Muscle of back (tissue), 13 donors: ENCODE data around the gene TACSTD2. TPM values are rescaled to one million over a fixed set of nuclear protein-coding genes. Genes with fewer than 3 reads are reported as not detected.
"Not testable (repeated sequence)": the region's sequence is repeated elsewhere in the genome, so short reads cannot be mapped to it uniquely, and the experiment has no call there.

Experiments
- DNase-seq, 3 donors: peaks; one replicate each; pipeline versions ENCODE4 v3.0.0 to v3.0.0-alpha.2; 2013
- long read RNA-seq, 9 donors: transcript quantifications; one replicate each; lab custom pipeline, GENCODE V29; 2026
- polyA plus RNA-seq, 10 donors: library from polyadenylated mRNA; unstranded; fragments of 120-200 nt; gene quantifications; one replicate each; pipeline ENCODE4 v1.2.1, GENCODE V29; 2013; ENCODE audit not compliant: insufficient read length in 10 of 10

TACSTD2 gene, protein sequence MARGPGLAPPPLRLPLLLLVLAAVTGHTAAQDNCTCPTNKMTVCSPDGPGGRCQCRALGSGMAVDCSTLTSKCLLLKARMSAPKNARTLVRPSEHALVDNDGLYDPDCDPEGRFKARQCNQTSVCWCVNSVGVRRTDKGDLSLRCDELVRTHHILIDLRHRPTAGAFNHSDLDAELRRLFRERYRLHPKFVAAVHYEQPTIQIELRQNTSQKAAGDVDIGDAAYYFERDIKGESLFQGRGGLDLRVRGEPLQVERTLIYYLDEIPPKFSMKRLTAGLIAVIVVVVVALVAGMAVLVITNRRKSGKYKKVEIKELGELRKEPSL
- 1 to 10 TPM in 2 of 10 donors, under 1 TPM in 8; 0.13 to 8.7 (median 0.27) TPM for polyA plus RNA-seq
- long read RNA-seq, donor 1: 0 reads
- long read RNA-seq, donor 2: 0 reads
- long read RNA-seq, donor 3: 0 reads
- long read RNA-seq, donor 4, partial matches to known transcripts: 0 of 1 reads
- long read RNA-seq, donor 4, other reads (novel, unspliced or antisense): 0 of 1 reads
- long read RNA-seq, donor 5, partial matches to known transcripts: 0 of 2 reads
- long read RNA-seq, donor 5, other reads (novel, unspliced or antisense): 0 of 2 reads
- long read RNA-seq, donor 6, partial matches to known transcripts: 0 of 1 reads
- long read RNA-seq, donor 6, other reads (novel, unspliced or antisense): 0 of 1 reads
- long read RNA-seq, donor 7, partial matches to known transcripts: 0 of 1 reads
- long read RNA-seq, donor 7, other reads (novel, unspliced or antisense): 0 of 1 reads
- long read RNA-seq, donor 8, transcript TACSTD2-201 (1 exons, 2,351 nt): major isoform, 7 of 7 reads
- long read RNA-seq, donor 8, partial matches to known transcripts: 0 of 7 reads
- long read RNA-seq, donor 8, other reads (novel, unspliced or antisense): 0 of 7 reads
- long read RNA-seq, donor 9: 0 reads

- DNase-seq: peak in 1 of 3 donors; percentile 52
These were observed at the start of gene TACSTD2 for GRCh38 chr1:58576727-58577653. Gene TACSTD2 (minus strand): TSS chr1:58577252. CDS start chr1:58577156, 96 bp downstream.

DNA sequence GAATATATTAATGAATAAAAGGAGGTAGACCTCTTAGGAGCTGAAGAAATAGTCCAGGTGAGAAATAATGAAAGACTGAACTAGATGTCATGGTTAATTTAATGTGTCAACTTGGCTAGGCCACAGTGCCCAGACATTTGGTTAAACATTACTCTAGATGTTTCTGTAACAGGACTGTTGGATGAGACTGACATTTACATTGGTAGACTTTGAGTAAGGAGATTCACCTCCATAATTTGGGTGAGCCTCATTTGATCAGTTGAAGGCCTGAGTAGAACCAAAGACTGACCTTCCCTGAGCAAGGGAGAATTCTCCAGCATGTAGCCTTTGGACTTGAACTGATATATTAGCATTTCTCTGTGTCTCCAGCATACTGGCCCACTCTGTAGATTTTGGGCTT is 49.2 kb upstream of the TACSTD2 start:
- DNase-seq: no peak

DNA sequence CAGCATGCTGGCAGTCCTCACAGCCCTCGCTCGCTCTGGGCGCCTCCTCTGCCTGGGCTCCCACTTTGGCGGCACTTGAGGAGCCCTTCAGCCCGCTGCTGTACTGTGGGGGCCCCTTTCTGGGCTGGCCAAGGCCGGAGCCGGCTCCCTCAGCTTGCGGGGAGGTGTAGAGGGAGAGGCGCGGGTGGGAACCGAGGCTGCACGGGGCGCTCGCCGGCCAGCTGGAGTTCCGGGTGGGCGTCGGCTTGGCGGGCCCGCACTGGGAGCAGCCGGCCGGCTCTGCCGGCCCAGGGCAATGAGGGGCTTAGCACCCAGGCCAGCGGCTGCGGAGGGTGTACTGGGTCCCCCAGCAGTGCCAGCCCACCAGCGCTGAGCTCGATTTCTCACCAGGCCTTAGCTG is 46.2 kb upstream of the TACSTD2 start:
- not testable (repeated sequence) for DNase-seq

DNA sequence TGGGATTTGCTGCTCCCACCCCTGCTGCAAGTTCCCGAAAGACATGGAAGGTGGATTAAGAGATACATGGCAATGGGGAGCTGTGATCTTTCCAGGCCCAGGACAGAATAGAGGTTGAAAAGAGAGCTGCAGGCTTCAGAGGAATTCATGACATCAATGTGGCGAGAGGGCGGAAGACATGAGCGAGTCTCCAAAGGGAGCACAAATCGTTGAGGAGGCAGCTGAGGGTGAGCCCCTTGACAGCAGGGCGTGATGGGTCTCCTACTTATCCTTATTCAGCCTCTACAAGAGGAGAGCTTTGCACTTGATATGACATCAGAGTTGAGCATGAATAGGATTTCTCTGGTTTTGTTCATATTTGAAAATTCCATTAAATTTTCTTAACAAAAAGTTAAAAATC is 45.5 kb upstream of the TACSTD2 start:
- no peak for DNase-seq

DNA sequence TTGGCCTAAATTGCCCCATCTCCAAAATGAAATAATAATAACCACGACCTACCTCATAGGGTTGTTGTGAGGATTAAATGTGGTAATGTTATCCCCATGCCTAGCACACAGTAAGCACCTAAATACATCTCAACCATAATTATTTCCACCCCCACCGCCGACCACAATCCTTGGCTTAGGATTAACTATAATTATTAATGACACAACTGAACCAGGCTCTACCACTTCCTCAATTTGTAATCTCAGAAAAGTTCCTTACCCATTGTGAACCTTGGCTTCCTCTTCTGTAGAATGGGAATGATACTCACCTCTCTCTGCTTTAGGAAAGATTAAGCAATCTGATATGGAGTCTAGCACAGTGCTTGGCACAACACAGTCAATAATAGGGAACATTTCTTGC is 44.3 kb upstream of the TACSTD2 start:
- no peak for DNase-seq

GRCh38 chr1:58620926-58621325 is 43.9 kb upstream of the TACSTD2 start:
- no peak for DNase-seq

DNA sequence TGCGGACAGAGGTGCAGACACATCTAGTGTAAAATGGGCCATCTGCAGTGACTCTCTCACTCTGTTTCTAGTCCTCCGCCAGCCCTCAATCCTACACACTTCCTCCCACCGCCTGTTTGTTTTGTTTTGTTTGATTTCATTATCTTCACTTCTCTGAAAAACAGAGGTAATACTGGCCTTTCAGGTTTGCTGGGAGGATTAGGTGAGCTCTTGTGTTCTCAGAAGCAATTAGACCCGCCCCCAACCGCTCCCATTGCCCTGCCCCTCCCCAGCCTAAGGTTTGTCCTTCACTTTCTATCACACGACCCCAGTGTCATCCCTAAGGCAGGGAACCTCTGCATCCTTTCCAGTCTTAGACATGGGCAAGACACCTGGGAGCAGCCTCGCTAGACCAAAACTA is 43.2 kb upstream of the TACSTD2 start:
- DNase-seq: no peak

- peak in 1 of 3 donors; percentile 22 for DNase-seq
These were observed 42.4 kb upstream of the TACSTD2 start for GRCh38 chr1:58619286-58620054.

DNA sequence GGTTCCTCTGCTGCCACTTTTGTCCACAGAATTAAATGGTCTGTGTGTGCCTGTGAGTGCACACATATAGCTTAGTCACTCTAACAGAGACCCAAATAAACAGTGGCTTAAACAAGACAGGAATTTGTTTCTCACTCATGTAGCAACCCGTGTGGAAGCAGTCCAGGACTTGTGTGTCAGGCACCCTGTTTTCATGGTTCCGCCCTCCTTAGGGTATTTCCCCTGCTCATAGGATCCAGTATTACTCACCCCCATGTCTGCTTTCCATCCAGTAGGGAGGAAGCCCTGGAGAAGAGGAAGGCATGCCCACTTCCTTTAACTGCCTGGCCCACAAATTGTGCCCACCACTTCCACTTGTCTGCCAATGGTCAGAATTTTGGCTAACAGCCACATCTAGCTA is 41.3 kb upstream of the TACSTD2 start:
- DNase-seq: peak in 2 of 3 donors; percentile 11 to 71

DNA sequence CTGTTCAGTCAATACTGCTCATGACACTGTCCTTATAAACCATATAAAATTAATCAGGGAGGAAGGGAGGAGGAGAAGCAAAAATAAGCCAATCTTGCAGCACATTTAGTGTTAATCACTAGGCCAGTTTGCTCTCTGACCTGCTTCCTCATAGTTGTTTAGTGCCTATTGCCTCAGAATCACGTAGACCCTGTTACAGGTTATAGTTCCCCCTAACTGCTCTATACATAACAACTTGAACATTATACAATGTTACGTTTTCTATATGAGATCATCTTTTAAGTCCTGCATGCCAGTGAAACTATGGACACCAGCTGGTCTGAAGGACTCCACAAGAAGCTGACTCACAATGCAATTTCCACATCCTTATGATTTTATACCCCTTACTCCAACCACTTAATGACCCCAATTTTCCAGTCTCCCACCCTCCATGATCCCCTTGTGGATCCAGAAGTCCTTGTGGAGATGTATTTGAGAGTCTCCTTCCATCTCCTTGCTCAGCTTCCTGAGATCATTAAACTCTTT is 34.9 kb upstream of the TACSTD2 start:
- no peak for DNase-seq

DNA sequence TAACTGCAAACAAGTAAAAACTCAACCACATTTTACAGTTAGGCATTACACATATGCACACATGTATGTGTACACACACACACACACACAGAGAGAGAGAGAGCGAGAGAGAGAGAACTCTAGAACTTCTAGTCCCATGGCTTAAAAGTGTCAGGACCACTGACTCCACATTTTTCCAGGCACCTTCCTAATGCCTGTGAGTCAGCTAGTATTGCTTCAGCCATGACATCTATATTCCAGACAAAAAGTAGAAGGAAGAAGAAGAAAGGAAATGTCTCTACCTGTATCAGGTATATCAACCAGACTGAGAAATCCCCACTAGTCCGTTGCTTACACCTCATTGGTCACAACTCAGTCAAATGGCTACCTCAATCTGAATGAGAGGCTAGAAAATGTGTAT is 31.9 kb upstream of the TACSTD2 start:
- no peak for DNase-seq

GRCh38 chr1:58608297-58608696 is 31.2 kb upstream of the TACSTD2 start:
- DNase-seq: no peak

- no peak for DNase-seq
These were observed 30.3 kb upstream of the TACSTD2 start for GRCh38 chr1:58607391-58607790.

- DNase-seq: not testable (repeated sequence)
These were observed 24.9 kb upstream of the TACSTD2 start for GRCh38 chr1:58601921-58602320.

- no peak for DNase-seq
These were observed 20.9 kb upstream of the TACSTD2 start for GRCh38 chr1:58597996-58598395.

GRCh38 chr1:58597076-58597475 is 20.0 kb upstream of the TACSTD2 start:
- no peak for DNase-seq

DNA sequence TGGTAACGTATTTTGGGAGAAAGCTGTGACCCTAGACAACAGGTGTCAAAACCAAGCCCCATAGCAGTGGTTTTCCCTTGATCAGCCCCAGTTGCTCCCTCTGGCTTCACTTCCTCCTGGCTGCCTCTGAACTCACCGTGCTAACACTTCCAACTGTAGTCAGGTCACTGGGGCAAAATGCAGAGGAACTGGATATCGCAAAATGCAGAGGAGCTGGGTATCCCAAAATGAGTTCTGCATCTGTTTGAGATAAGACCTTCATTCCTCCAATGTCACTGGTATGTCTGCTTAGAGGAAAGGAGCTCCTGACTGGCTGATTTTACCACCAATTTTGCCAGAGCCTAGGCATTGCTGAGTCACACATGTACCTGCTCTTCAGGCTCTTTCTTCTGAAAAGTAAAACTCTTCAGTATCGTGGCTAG is 19.6 kb upstream of the TACSTD2 start:
- no peak for DNase-seq

DNA sequence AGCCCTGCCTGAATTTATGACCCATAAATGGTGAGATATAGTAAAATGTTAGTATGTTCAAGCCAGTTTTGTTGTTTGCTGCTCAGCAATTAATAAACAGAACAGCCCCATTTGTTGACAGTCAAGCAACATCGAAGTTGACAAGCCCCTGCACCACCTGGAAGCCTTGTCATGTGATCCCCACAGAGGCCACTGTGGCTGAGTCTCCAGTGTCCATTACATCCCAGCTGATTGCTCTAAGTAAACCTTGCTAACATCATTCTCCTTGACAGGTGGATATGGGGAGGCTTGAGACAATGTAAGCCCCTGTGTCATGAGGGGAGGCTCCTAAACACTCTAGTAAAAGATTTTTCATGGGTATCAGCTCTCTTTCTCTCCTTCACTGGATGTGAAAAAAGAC is 17.5 kb upstream of the TACSTD2 start:
- DNase-seq: no peak

GRCh38 chr1:58592522-58593134 is 15.6 kb upstream of the TACSTD2 start:
- DNase-seq: peak in 2 of 3 donors; percentile 34 to 77

GRCh38 chr1:58591806-58592205 is 14.8 kb upstream of the TACSTD2 start:
- DNase-seq: no peak
